ENCODE results near the gene YRDC. TPM values are rescaled to one million over a fixed set of nuclear protein-coding genes. Genes with fewer than 3 reads are reported as not detected.

Gene YRDC
- polyA plus RNA-seq, 3 donors from 2014 or later = 17.7 to 44.1 (median 41.3) TPM

DNA sequence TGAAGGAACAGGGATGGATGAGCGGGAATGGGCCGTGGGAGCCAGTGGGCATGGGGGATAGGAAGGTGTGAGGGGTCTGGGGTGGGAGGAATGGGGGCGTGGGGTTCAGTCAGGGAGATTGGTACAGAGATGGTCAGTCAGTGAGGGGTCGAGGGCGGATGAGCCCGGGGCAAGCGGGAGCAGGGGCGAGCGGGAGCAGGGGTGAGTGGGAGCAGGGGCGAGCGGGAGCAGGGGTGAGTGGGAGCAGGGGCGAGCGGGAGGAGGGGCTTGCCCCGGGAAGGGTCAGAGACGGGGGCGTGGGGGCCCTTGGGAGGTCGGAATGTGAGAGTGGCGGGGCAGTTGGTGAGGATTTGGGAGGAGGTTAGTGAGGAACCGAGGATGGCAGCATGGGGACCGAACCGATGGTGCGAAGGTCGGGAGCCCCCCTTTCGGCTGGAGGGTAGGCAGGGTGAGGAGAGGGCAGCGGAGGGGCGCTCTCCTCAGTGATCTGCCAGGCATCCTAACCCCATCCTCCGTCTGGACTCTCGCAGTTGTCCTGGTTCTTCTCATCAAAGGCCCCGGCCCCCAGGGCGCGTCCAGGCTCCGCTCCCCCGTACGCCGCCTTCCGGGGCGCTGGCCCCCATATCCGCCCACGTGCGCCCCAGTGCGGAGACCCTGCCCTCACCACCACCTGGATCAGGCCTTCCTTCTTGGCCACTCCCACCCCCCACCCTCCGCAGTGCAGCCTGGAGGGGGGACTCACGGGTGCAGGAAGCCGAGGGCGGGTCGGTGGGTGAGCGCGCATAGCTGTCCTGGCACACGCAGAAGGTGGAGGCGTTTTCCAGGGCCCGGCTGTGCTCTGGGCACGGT is 54.3 kb downstream of the YRDC start:
- peaks cover 0 to 7% of the 10 kb centered on the region in 2 donors for H3K4me1 Mint-ChIP-seq
- peaks cover 11 to 14% (median 13%) of the 10 kb centered on the region in 3 donors for H3K27me3 Mint-ChIP-seq (ENCODE audit: low read depth in 3 of 3)
- H3K4me3 Mint-ChIP-seq = peak overlapping the region in 4 of 5 donors; percentile 25 to 71 (median 55)
- no peaks in the 10 kb centered on the region for H3K9me3 Mint-ChIP-seq
- no peaks in the 10 kb centered on the region for H3K36me3 Mint-ChIP-seq
- no peak overlapping the region for H3K27ac Mint-ChIP-seq
- no peak for DNase-seq

Other genes starting within 250 kb of the YRDC start
- 10 to 100 TPM; 29.3 to 55.0 (median 40.8) TPM for gene GNL2, start 212.3 kb downstream of the YRDC start, polyA plus RNA-seq
- gene RSPO1, start 173.3 kb downstream of the YRDC start, polyA plus RNA-seq = not detected
- 1 to 10 TPM; 2.6 to 6.1 (median 5.4) TPM for gene CDCA8, start 115.7 kb downstream of the YRDC start, polyA plus RNA-seq
- gene EPHA10, start 43.1 kb downstream of the YRDC start, polyA plus RNA-seq = not detected
- 1 to 10 TPM; 1.5 to 2.2 (median 1.7) TPM for gene MANEAL, start 14.4 kb downstream of the YRDC start, polyA plus RNA-seq
- gene C1orf122, start 418 bp downstream of the YRDC start, polyA plus RNA-seq = 10 to 100 TPM; 33.9 to 58.9 (median 39.3) TPM
- 10 to 100 TPM in 2 of 3 donors, 1 to 10 TPM in 1; 7.7 to 19.0 (median 14.5) TPM for gene MTF1, start 51.4 kb upstream of the YRDC start, polyA plus RNA-seq
- gene INPP5B, start 138.8 kb upstream of the YRDC start, polyA plus RNA-seq = 10 to 100 TPM; 11.1 to 28.0 (median 13.6) TPM
- gene SF3A3, start 181.8 kb upstream of the YRDC start, polyA plus RNA-seq = 10 to 100 TPM; 62.3 to 81.7 (median 70.9) TPM
- gene FHL3, start 197.3 kb upstream of the YRDC start, polyA plus RNA-seq = 100 to 1,000 TPM in 1 of 3 donors, 10 to 100 TPM in 2; 36.8 to 121 (median 74.1) TPM
- 10 to 100 TPM; 22.6 to 32.7 (median 30.4) TPM for gene UTP11, start 204.5 kb upstream of the YRDC start, polyA plus RNA-seq
- gene POU3F1, start 238.6 kb upstream of the YRDC start, polyA plus RNA-seq = under 1 TPM in 2 of 3 donors, not detected in 1; 0.14 to 0.43 TPM